Fibroblast of the conjunctiva (primary cell): ENCODE measurements around the gene PCDHB9.
"Not testable (repeated sequence)": the region's sequence is repeated elsewhere in the genome, so short reads cannot be mapped to it uniquely, and the experiment has no call there.

ENCODE experiments used
- DNase-seq: peaks from one replicate; pipeline ENCODE4 v3.0.0-alpha.2; 2010; ENCODE audit warnings: low read depth

Gene PCDHB9

GRCh38 chr5:141188682-141189081 is 1.7 kb downstream of the PCDHB9 start:
- not testable (repeated sequence) for DNase-seq

- DNase-seq = not testable (repeated sequence)
Observed at GRCh38 chr5:141189131-141189530, 2.2 kb downstream of the PCDHB9 start.

GRCh38 chr5:141192110-141192725 is 5.3 kb downstream of the PCDHB9 start, which contains the start of gene PCDHB10:
PCDHB10 (plus strand) TSS chr5:141192353; CDS start chr5:141192553, 200 bp downstream.
- no peak for DNase-seq

- not testable (repeated sequence) for DNase-seq
Observed at GRCh38 chr5:141194332-141194731, 7.4 kb downstream of the PCDHB9 start.

GRCh38 chr5:141196363-141196762 is 9.4 kb downstream of the PCDHB9 start:
- no peak for DNase-seq

GRCh38 chr5:141199359-141200235 is 12.6 kb downstream of the PCDHB9 start, which contains the start of gene PCDHB11:
PCDHB11 (plus strand) TSS chr5:141199627; CDS start chr5:141199775, 148 bp downstream.
- DNase-seq = no peak

GRCh38 chr5:141201126-141201525 is 14.2 kb downstream of the PCDHB9 start:
- DNase-seq = not testable (repeated sequence)

GRCh38 chr5:141201646-141202045 is 14.7 kb downstream of the PCDHB9 start:
- DNase-seq = not testable (repeated sequence)

GRCh38 chr5:141208478-141208877 is 21.5 kb downstream of the PCDHB9 start, which contains the start of gene PCDHB12:
PCDHB12 (plus strand) TSS chr5:141208719; CDS start chr5:141208908, 189 bp downstream.
- DNase-seq = no peak

- DNase-seq = not testable (repeated sequence)
Observed at GRCh38 chr5:141210281-141210680, 23.3 kb downstream of the PCDHB9 start.

GRCh38 chr5:141210849-141211248 is 23.9 kb downstream of the PCDHB9 start:
- DNase-seq = not testable (repeated sequence)

GRCh38 chr5:141213656-141214339 is 26.8 kb downstream of the PCDHB9 start, which contains the start of gene PCDHB13:
PCDHB13 (plus strand) TSS chr5:141213919; CDS start chr5:141214124, 205 bp downstream.
- DNase-seq = not testable (repeated sequence)

- DNase-seq = not testable (repeated sequence)
Observed at GRCh38 chr5:141214583-141214982, 27.6 kb downstream of the PCDHB9 start.

GRCh38 chr5:141215504-141215903 is 28.5 kb downstream of the PCDHB9 start:
- not testable (repeated sequence) for DNase-seq

- not testable (repeated sequence) for DNase-seq
Observed at GRCh38 chr5:141216035-141216434, 29.1 kb downstream of the PCDHB9 start.

- no peak for DNase-seq
Observed at GRCh38 chr5:141223112-141223783, 36.3 kb downstream of the PCDHB9 start, which contains the start of gene PCDHB14. PCDHB14 (plus strand) TSS chr5:141223343; CDS start chr5:141223506, 163 bp downstream.

- DNase-seq = not testable (repeated sequence)
Observed at GRCh38 chr5:141224844-141225243, 37.9 kb downstream of the PCDHB9 start.

- DNase-seq = not testable (repeated sequence)
Observed at GRCh38 chr5:141225421-141225820, 38.5 kb downstream of the PCDHB9 start.

- no peak for DNase-seq
Observed at GRCh38 chr5:141234109-141234667, 47.2 kb downstream of the PCDHB9 start.

GRCh38 chr5:141235922-141236321 is 49.0 kb downstream of the PCDHB9 start:
- not testable (repeated sequence) for DNase-seq
